ENCODE data around the gene HLA-DOB.

- no peak for TF ChIP-seq POLR2A (IDR thresholded peaks at IDR 0.05)
- no peak for TF ChIP-seq CTCF (IDR thresholded peaks at IDR 0.05)
Observed at GRCh38 chr6:32832535-32832934, 15.7 kb upstream of the HLA-DOB start.

All from uterus (tissue), 2 donors.